HCT116 (cell line): ENCODE results near the gene INPP4A. TPM values are rescaled to one million over a fixed set of nuclear protein-coding genes. Genes with fewer than 3 reads are reported as not detected.

Experiments used
- ATAC-seq: fragments of 200-7000 bp; cut with Tn5 transposase; 2 replicates; pipeline ENCODE4 v1.9.1; 2020; ENCODE audit warnings: mild to moderate bottlenecking, moderate library complexity
- BruUV-seq: library from RNA; stranded (reverse); fragments of 400-500 nt; replicated peaks from 2 replicates; lab custom pipeline; 2021; lab: Mats Ljungman, UMichigan
- CTCF ChIA-PET: fragments of 300-600 bp; sonication (Branson Sonifier 250); formaldehyde crosslinking; loops from one replicate; lab custom pipeline; 2021; ENCODE audit warnings: antibody characterized with exemption; lab: Charles Lee
- POLR2A ChIA-PET: fragments of 300-600, 350-600 bp; sonication (Branson Sonifier 250); formaldehyde crosslinking; loops from one replicate; lab custom pipeline; 2021; ENCODE audit warnings: antibody characterized with exemption; lab: Charles Lee
- RAD21 ChIA-PET, 2 experiments: fragments of 300-600 bp; sonication (Branson Sonifier 250); formaldehyde crosslinking; loops; one replicate each; lab custom pipeline; 2023; ENCODE audit warnings: low total read pairs in 2 of 2; ENCODE audit not compliant: uncharacterized antibody in 2 of 2, unreplicated experiment in 2 of 2, low non-redundant PET in 1 of 2; lab: Charles Lee
- DNase-seq: peaks from one replicate; pipeline ENCODE4 v3.0.0-alpha.2; 2010; ENCODE audit warnings: low read depth, low spot score
- H2AFZ ChIP-seq: fragments of 200-600 bp; shearing (Covaris generic), sonication (generic); 2 replicates; pipeline ENCODE4 v1.6.1; 2017; ENCODE audit warnings: low read depth, mixed run types, mixed read lengths, antibody characterized with exemption, low read length; ENCODE audit not compliant: poor library complexity, severe bottlenecking
- H3K27ac ChIP-seq: 2 replicates; pipeline ENCODE4 v1.5.1; 2012; ENCODE audit warnings: low read depth, low read length
- H3K27me3 ChIP-seq: fragments of 200-600 bp; sonication (generic); 2 replicates; pipeline ENCODE4 v1.6.1; 2016; ENCODE audit warnings: mixed run types, low read length, mixed read lengths; ENCODE audit not compliant: insufficient read depth
- H3K36me3 ChIP-seq, 2 experiments: fragments of 200-500 bp in 1 of 2; fragments of 200-600 bp in 1 of 2; sonication (Bioruptor generic) in 1 of 2; sonication (generic) in 1 of 2; 2 replicates each; pipeline versions ENCODE4 v1.5.1 to v1.6.1; 2014 to 2016; ENCODE audit warnings: low read length in 2 of 2, inconsistent platforms in 1 of 2, mixed read lengths in 1 of 2, mixed run types in 1 of 2; ENCODE audit not compliant: insufficient read depth in 2 of 2, control insufficient read depth in 1 of 2
- H3K4me1 ChIP-seq, 2 experiments: fragments of 200-600 bp in 1 of 2; sonication (generic) in 1 of 2; 2 replicates each; pipeline versions ENCODE4 v1.5.1 to v1.6.1; 2012 to 2017; ENCODE audit warnings: low read length in 2 of 2, inconsistent platforms in 1 of 2, mild to moderate bottlenecking in 1 of 2, mixed read lengths in 1 of 2, mixed run types in 1 of 2, moderate library complexity in 1 of 2; ENCODE audit not compliant: insufficient read depth in 2 of 2, control insufficient read depth in 1 of 2
- H3K4me2 ChIP-seq: fragments of 200-600 bp; sonication (generic); 2 replicates; pipeline ENCODE4 v1.6.1; 2017; ENCODE audit warnings: mixed run types, low read length, mixed read lengths
- H3K4me3 ChIP-seq, 2 experiments: fragments of 200-600 bp in 1 of 2; sonication (generic) in 1 of 2; replicated peaks in 1 of 2; 2 replicates each; pipeline ENCODE4 v1.5.1; 2011 to 2016; ENCODE audit warnings: low read length in 2 of 2, control low read depth in 1 of 2, low read depth in 1 of 2, mild to moderate bottlenecking in 1 of 2, mixed read lengths in 1 of 2, mixed run types in 1 of 2
- H3K79me2 ChIP-seq: fragments of 200-600 bp; sonication (generic); 2 replicates; pipeline ENCODE4 v1.6.1; 2017; ENCODE audit warnings: mild to moderate bottlenecking, mixed run types, low read length, moderate library complexity, mixed read lengths; ENCODE audit not compliant: insufficient read depth
- H3K9ac ChIP-seq: fragments of 200-600 bp; sonication (generic); 2 replicates; pipeline ENCODE4 v1.6.1; 2016; ENCODE audit warnings: low read length, mixed read lengths
- H3K9me2 ChIP-seq: fragments of 200-600 bp; sonication (generic), shearing (Covaris generic); 2 replicates; pipeline ENCODE4 v1.6.1; 2017; ENCODE audit warnings: mixed run types, mild to moderate bottlenecking, moderate library complexity; ENCODE audit not compliant: insufficient read depth
- H3K9me3 ChIP-seq, 2 experiments: fragments of 200-500 bp in 1 of 2; fragments of 200-600 bp in 1 of 2; sonication (Bioruptor generic) in 1 of 2; sonication (generic) in 1 of 2; 2 replicates each; pipeline ENCODE4 v1.6.1; 2014 to 2017; ENCODE audit warnings: low read length in 2 of 2, mixed read lengths in 2 of 2, inconsistent platforms in 1 of 2, low read depth in 1 of 2, mild to moderate bottlenecking in 1 of 2, mixed run types in 1 of 2, moderate library complexity in 1 of 2; ENCODE audit not compliant: control insufficient read depth in 1 of 2, insufficient read depth in 1 of 2
- H4K20me1 ChIP-seq: fragments of 200-600 bp; sonication (generic), shearing (Covaris generic); 2 replicates; pipeline ENCODE4 v1.6.1; 2017; ENCODE audit warnings: mixed run types, mild to moderate bottlenecking, moderate library complexity; ENCODE audit not compliant: insufficient read depth
- CBX3 ChIP-seq: IDR thresholded peaks from 2 replicates; pipeline ENCODE4 v1.6.1; 2012; ENCODE audit warnings: low read depth
- CEBPB ChIP-seq: IDR thresholded peaks from 2 replicates; pipeline ENCODE4 v1.6.1; 2012; ENCODE audit warnings: low read depth
- EZH2 ChIP-seq: fragments of 200-600 bp; sonication (generic); IDR thresholded peaks from 2 replicates; pipeline ENCODE4 v1.6.1; 2017; ENCODE audit warnings: antibody characterized with exemption, mixed run types
- EZH2phosphoT487 ChIP-seq: fragments of 200-600 bp; IDR thresholded peaks from 2 replicates; pipeline ENCODE4 v1.6.1; 2018; ENCODE audit warnings: antibody characterized with exemption, borderline replicate concordance
- RAD21 ChIP-seq: IDR thresholded peaks from 2 replicates; pipeline ENCODE4 v1.6.1; 2012; ENCODE audit warnings: low read depth, mild to moderate bottlenecking
- SIN3A ChIP-seq: IDR thresholded peaks from 2 replicates; pipeline ENCODE4 v1.6.1; 2012; ENCODE audit warnings: low read depth
- SP1 ChIP-seq: IDR thresholded peaks from 2 replicates; pipeline ENCODE4 v1.6.1; 2012; ENCODE audit warnings: low read depth
- TCF7L2 ChIP-seq: IDR thresholded peaks from 2 replicates; pipeline ENCODE4 v1.7.0; 2011; ENCODE audit warnings: borderline replicate concordance, inconsistent platforms; ENCODE audit not compliant: insufficient read depth, insufficient read length; ENCODE audit errors: extremely low read depth
- ZBTB33 ChIP-seq: IDR thresholded peaks from 2 replicates; pipeline ENCODE4 v1.6.1; 2011; ENCODE audit warnings: mild to moderate bottlenecking, low read length, moderate library complexity; ENCODE audit not compliant: insufficient replicate concordance; ENCODE audit errors: extremely low read depth
- intact Hi-C: fragments of 100-400 bp; cut with micrococcal nuclease; formaldehyde crosslinking; loops from 2 replicates; pipeline ENCODE4 v1.10.0; 2022
- total RNA-seq: library from RNA; stranded (reverse); gene quantifications from one replicate; pipeline ENCODE4 v1.2.1, GENCODE V29; 2021; ENCODE audit not compliant: unreplicated experiment
- TF ChIP-seq, protein P1 (sequence below): IDR thresholded peaks from 2 replicates; pipeline ENCODE4 v1.6.1; 2012
- TF ChIP-seq, protein P2 (sequence below): IDR thresholded peaks from 2 replicates; pipeline ENCODE4 v1.6.1; 2012

Gene INPP4A
- total RNA-seq, 1 experiment from 2014 or later, result 18.5 TPM

GRCh38 chr2:98637401-98638147 lies 192.9 kb downstream of the INPP4A start (continued):
- TF ChIP-seq, protein P1, sequence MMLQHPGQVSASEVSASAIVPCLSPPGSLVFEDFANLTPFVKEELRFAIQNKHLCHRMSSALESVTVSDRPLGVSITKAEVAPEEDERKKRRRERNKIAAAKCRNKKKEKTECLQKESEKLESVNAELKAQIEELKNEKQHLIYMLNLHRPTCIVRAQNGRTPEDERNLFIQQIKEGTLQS, result no peak
- TF ChIP-seq RAD21 (no peak), CBX3 (no peak), CEBPB (no peak), EZH2 (no peak)
- TF ChIP-seq, protein P2, sequence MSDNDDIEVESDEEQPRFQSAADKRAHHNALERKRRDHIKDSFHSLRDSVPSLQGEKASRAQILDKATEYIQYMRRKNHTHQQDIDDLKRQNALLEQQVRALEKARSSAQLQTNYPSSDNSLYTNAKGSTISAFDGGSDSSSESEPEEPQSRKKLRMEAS, result no peak

DNA sequence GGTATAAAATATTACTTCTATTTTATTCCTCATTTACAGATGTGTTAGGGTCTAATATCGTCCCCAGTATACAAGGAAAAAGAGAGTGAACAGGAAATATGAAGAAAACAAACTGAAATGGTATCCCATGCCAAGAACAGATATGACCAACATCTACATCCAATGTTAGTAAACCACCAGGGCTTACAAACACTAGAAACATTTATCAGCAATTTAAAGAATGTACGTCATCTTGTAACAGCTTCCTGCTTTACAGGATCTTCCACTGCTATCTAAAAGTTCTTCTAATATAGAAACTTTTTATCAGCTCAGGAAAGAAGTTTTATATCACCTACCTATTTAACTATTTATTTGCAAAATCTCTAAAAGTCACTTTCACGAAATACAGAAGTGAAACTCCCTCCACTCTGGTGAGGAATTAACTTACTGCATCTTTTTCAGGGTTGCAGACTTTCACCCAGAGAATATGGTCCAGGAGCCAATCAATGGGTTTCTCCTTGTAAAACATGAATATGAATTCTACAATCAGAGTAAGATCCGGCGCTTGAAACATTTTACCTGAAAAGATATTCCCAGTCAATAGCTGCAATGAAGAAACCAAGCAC lies 198.9 kb downstream of the INPP4A start:
- DNase-seq, result no peak
- Histone ChIP-seq H3K79me2 (no peaks in the 10 kb centered on the region), H4K20me1 (no peaks in the 10 kb centered on the region), H3K4me2 (no peak overlapping the region), H2AFZ (no peak overlapping the region), H3K9ac (no peak overlapping the region), H3K27ac (no peak overlapping the region), H3K4me3 (no peak overlapping the region), H3K4me1 (no peaks in the 10 kb centered on the region), H3K9me3 (no peaks in the 10 kb centered on the region), H3K36me3 (no peaks in the 10 kb centered on the region), H3K9me2 (no peaks in the 10 kb centered on the region), H3K27me3 (no peaks in the 10 kb centered on the region)
- ChIA-PET CTCF (no interaction called here), RAD21 (no interaction called here), POLR2A (no interaction called here)
- no peak for TF ChIP-seq SP1
- TF ChIP-seq ZBTB33, result no peak
- TF ChIP-seq CEBPB, result no peak
- TF ChIP-seq EZH2phosphoT487, result no peak
- no peak for TF ChIP-seq TCF7L2
- no peak for TF ChIP-seq SIN3A
- ATAC-seq, result no peak
- intact Hi-C loops, result no loop called here
- no TSS peak for BruUV-seq

Other genes with a start within 250 kb of the INPP4A start
- gene CNGA3, start 98.4 kb upstream of the INPP4A start, total RNA-seq, result not detected
- gene COA5, start 163.7 kb downstream of the INPP4A start, total RNA-seq, result 18.6 TPM
- 33.0 TPM for gene UNC50, start 163.7 kb downstream of the INPP4A start, total RNA-seq